ENCODE measurements around the gene SGSM2.
A peak's percentile ranks its signal among the peaks of the same experiment; 100 is the strongest.

DNA sequence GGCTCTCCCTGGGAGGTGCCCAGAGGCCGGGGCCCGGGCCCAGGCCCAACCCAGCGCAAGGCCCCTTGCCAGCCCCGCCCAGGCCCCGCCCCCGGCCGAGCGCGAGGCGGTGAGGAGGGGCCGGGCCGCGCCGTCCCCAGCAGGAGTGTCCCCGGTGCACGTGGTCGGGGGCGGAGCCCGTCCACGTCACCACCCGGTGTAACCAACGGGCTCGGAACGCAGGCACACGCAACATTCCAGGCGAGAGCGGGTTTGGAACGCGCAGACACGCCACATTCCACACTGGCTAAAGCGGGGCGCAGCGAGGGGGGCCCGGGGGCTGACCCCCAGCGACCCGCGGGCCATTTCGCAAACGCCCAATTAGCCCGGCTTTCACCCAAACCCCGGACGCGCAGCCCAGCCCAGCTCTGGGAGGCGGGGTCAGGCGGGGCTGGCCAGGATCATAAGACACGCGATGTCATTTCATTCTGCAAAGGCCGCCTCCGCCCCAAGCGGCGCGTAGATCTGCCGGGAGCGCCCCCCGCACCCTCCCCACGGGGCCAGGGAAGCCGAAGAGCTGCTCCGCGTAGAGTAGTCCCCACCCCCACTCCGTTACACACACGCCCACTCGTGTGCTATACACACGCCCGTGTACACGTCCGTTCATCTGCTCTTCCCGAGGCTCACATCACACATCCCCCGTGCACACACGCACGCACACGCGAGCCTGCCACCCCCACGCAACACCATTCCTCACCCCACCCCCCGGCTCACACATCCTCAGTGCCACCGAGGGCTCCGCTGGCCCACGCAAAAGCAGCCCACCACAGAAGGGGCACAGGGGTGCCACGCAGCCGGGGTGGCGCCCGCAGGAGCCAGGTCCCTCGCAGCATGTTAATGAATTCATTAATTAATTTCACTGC is 62.5 kb downstream of the SGSM2 start:
- no peak; the same call in 1 of the 2 replicates for TF ChIP-seq PHF8 (CRISPR knock-in tag; IDR thresholded peaks at IDR 0.05)
- TF ChIP-seq ELF4 (CRISPR knock-in tag; IDR thresholded peaks at IDR 0.05; ENCODE audit: borderline replicate concordance): no peak
- no peak for TF ChIP-seq DMTF1 (CRISPR knock-in tag; IDR thresholded peaks at IDR 0.05)
- TF ChIP-seq POLR2AphosphoS5 (IDR thresholded peaks at IDR 0.05; ENCODE audit: low read depth, low read length): peak; percentile 50
- no peak; a peak in 1 of 4 replicates for TF ChIP-seq EP300 (IDR thresholded peaks at IDR 0.05; ENCODE audit: low read depth in 2 of 2, low read length in 2 of 2)
- TF ChIP-seq EP300 (CRISPR knock-in tag; IDR thresholded peaks at IDR 0.05; ENCODE audit: borderline replicate concordance): no peak
- peak; percentile 76; the same call in 1 of the 2 replicates for TF ChIP-seq MEIS2 (CRISPR knock-in tag; IDR thresholded peaks at IDR 0.05)

Data from HepG2 (cell line).